HuH-7.5 (cell line): ENCODE data around the gene TRMT13.
A peak's percentile ranks its signal among the peaks of the same experiment; 100 is the strongest.

Experiments used
- DNase-seq: peaks from one replicate; pipeline ENCODE4 v3.0.0; 2011; ENCODE audit warnings: low spot score

The TRMT13 gene

GRCh38 chr1:100132566-100133477 is at the start of gene TRMT13, which contains the start of gene SASS6:
TRMT13 (plus strand) TSS chr1:100133163; CDS start chr1:100133169, 6 bp downstream.
SASS6 (minus strand) TSS chr1:100132930; CDS start chr1:100132814, 116 bp downstream.
- DNase-seq, result peak; percentile 33

GRCh38 chr1:100087396-100087795 is 45.6 kb upstream of the TRMT13 start:
- DNase-seq, result no peak

- DNase-seq, result no peak
Observed at GRCh38 chr1:100089082-100089481, 43.9 kb upstream of the TRMT13 start.

GRCh38 chr1:100090471-100090870 is 42.5 kb upstream of the TRMT13 start:
- DNase-seq, result no peak

GRCh38 chr1:100100202-100100601 is 32.8 kb upstream of the TRMT13 start:
- no peak for DNase-seq

GRCh38 chr1:100101564-100101963 is 31.4 kb upstream of the TRMT13 start:
- DNase-seq, result no peak

- DNase-seq, result no peak
Observed at GRCh38 chr1:100107696-100108095, 25.3 kb upstream of the TRMT13 start.

GRCh38 chr1:100109554-100110066 is 23.4 kb upstream of the TRMT13 start:
- DNase-seq, result no peak

GRCh38 chr1:100115524-100115923 is 17.4 kb upstream of the TRMT13 start:
- DNase-seq, result no peak

GRCh38 chr1:100122177-100122576 is 10.8 kb upstream of the TRMT13 start:
- no peak for DNase-seq

GRCh38 chr1:100127226-100127625 is 5.7 kb upstream of the TRMT13 start:
- DNase-seq, result no peak

GRCh38 chr1:100130552-100131077 is 2.3 kb upstream of the TRMT13 start:
- DNase-seq, result no peak

GRCh38 chr1:100131623-100132022 is 1.3 kb upstream of the TRMT13 start:
- no peak for DNase-seq

- no peak for DNase-seq
Observed at GRCh38 chr1:100134872-100135271, 1.9 kb downstream of the TRMT13 start.

- DNase-seq, result no peak
Observed at GRCh38 chr1:100137602-100138001, 4.6 kb downstream of the TRMT13 start.

- no peak for DNase-seq
Observed at GRCh38 chr1:100141192-100141591, 8.2 kb downstream of the TRMT13 start.

GRCh38 chr1:100142343-100142742 is 9.4 kb downstream of the TRMT13 start:
- DNase-seq, result no peak

GRCh38 chr1:100145116-100145515 is 12.2 kb downstream of the TRMT13 start:
- DNase-seq, result no peak

GRCh38 chr1:100146958-100147357 is 14.0 kb downstream of the TRMT13 start:
- DNase-seq, result no peak

GRCh38 chr1:100147875-100148274 is 14.9 kb downstream of the TRMT13 start:
- DNase-seq, result no peak

GRCh38 chr1:100151679-100152078 is 18.7 kb downstream of the TRMT13 start:
- DNase-seq, result no peak

- DNase-seq, result no peak
Observed at GRCh38 chr1:100152271-100152670, 19.3 kb downstream of the TRMT13 start.

GRCh38 chr1:100162881-100163280 is 29.9 kb downstream of the TRMT13 start:
- no peak for DNase-seq
